Measurements from ENCODE around the gene RGS13.

Gene RGS13

DNA sequence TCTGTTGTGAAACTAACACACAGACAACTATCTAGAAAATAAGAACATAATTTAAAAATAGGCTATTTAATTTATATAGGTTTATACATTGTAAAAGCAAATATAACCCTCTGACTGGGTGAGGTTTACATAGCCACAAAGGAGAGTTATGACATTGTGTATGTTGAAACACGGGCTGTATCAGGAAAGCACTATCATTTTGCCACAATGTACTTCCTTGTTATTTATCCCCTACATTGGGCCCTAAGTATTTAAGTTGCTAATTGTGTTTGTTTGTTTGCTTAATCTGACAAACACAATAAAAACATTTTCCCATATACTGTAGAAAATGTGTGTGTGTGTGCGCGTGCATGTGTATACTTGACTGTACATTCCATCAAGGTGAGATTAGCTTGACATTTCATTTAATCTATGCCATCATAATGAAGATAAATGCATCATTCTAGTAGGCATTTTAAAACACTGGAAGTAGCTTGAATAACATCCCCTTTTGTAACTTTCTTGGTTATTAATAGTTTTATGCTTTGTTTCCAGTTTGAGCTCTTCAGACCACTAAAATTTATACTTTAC, 72.1 kb downstream of the RGS13 start:
- no peak for DNase-seq (ENCODE audit: low spot score in 2 of 2)
- H3K27me3 ChIP-seq (ENCODE audit: low read depth) = no peaks in the 10 kb centered on the region
- H3K4me1 ChIP-seq = no peaks in the 10 kb centered on the region; the same call in 1 of the 2 replicates
- no peak overlapping the region for H3K4me3 ChIP-seq
- H3K9me3 ChIP-seq = no peaks in the 10 kb centered on the region
- H3K36me3 ChIP-seq (replicated peaks) = no peaks in the 10 kb centered on the region
- in situ Hi-C loops (cut with MboI; ENCODE audit: low sequenced_read_pairs) = no loop called here

- Histone ChIP-seq H3K9me3 (no peaks in the 10 kb centered on the region), H3K27me3 (ENCODE audit: low read depth) (no peaks in the 10 kb centered on the region), H3K4me1 (no peaks in the 10 kb centered on the region; the same call in 1 of the 2 replicates), H3K4me3 (no peak overlapping the region), H3K36me3 (replicated peaks) (no peaks in the 10 kb centered on the region)
- in situ Hi-C loops (cut with MboI; ENCODE audit: low sequenced_read_pairs) = no loop called here
- peak in 1 of 2 experiments; percentile 28 for DNase-seq (ENCODE audit: low spot score in 2 of 2)
Observed at GRCh38 chr1:192709544-192709943, 73.6 kb downstream of the RGS13 start.
